Transverse colon (tissue), 4 donors: ENCODE measurements around the gene LAD1. TPM values are rescaled to one million over a fixed set of nuclear protein-coding genes. Genes with fewer than 3 reads are reported as not detected.
A peak's percentile ranks its signal among the peaks of the same experiment; 100 is the strongest.

ENCODE experiments used
- DNase-seq: peaks from one replicate; pipeline ENCODE4 v3.0.0-alpha.2; 2019
- H3K27ac ChIP-seq, 4 donors: fragments of 200-600 bp; sonication (generic); 2 replicates each; pipeline ENCODE4 v1.5.1; 2016 to 2018; ENCODE audit warnings: inconsistent platforms in 4 of 4
- H3K27me3 ChIP-seq: fragments of 200-600 bp; sonication (generic); 2 replicates; pipeline ENCODE4 v1.5.1; 2017; ENCODE audit warnings: inconsistent platforms
- H3K36me3 ChIP-seq, 4 donors: fragments of 200-600 bp; sonication (generic); 2 replicates each; pipeline ENCODE4 v1.5.1; 2017 to 2019; ENCODE audit warnings: inconsistent platforms in 4 of 4
- H3K4me1 ChIP-seq, 4 donors: fragments of 200-600 bp; sonication (generic); 2 replicates each; pipeline ENCODE4 v1.5.1; 2017 to 2020; ENCODE audit warnings: inconsistent platforms in 4 of 4
- H3K4me3 ChIP-seq, 4 donors: fragments of 200-600 bp; sonication (generic); 1 replicate in 1 of 4; 2 replicates in 3 of 4; pipeline versions ENCODE4 v1.5.1 to v1.6.1; 2017 to 2019; ENCODE audit warnings: inconsistent platforms in 4 of 4
- H3K9me3 ChIP-seq, 2 donors: fragments of 200-600 bp; sonication (generic); 2 replicates each; pipeline ENCODE4 v1.5.1; 2017 to 2019; ENCODE audit warnings: inconsistent platforms in 2 of 2
- CTCF ChIP-seq, 5 experiments: fragments of 200-600 bp in 3 of 5; fragments of 450-650 bp in 2 of 5; sonication (generic) in 3 of 5; IDR thresholded peaks; 1 replicate in 2 of 5; 2 replicates in 3 of 5; pipeline ENCODE4 v1.5.1; 2016 to 2017; ENCODE audit warnings: antibody characterized with exemption in 5 of 5, inconsistent platforms in 3 of 5, mild to moderate bottlenecking in 2 of 5, moderate library complexity in 1 of 5
- EP300 ChIP-seq: sonication (generic); formaldehyde crosslinking; IDR thresholded peaks from one replicate; pipeline ENCODE4 v1.6.1; 2017; ENCODE audit warnings: antibody characterized with exemption, low read depth
- POLR2A ChIP-seq: fragments of 450-650 bp; IDR thresholded peaks from one replicate; pipeline ENCODE4 v1.6.1; 2016; ENCODE audit warnings: antibody characterized with exemption, mild to moderate bottlenecking, moderate library complexity
- POLR2AphosphoS5 ChIP-seq, 3 donors: sonication (generic); formaldehyde crosslinking; IDR thresholded peaks; one replicate each; pipeline ENCODE4 v1.6.1; 2016; ENCODE audit warnings: antibody characterized with exemption in 3 of 3
- WGBS, 2 donors: methylation state at CpG; one replicate each; pipeline ENCODE4 v1.1.5; 2018; ENCODE audit warnings: low coverage in 1 of 2; 5-methylcytosine and 5-hydroxymethylcytosine counted together
- in situ Hi-C, 4 donors: fragments of 200-750 bp; cut with MboI; loops; one replicate each; pipeline versions ENCODE4 v1.15.0 to v1.15.1; 2017; ENCODE audit warnings: low sequenced_read_pairs in 3 of 4, low pct_ligation_motif_present in 1 of 4, low pct_unique_long_range_greater_than_20kb in 1 of 4
- intact Hi-C: fragments of 100-400 bp; cut with DNase I; formaldehyde crosslinking; loops from one replicate; pipeline ENCODE4 v1.15.1; 2023; ENCODE audit warnings: low total_unique reads
- total RNA-seq, 4 donors: library from RNA; depleted of rRNA; stranded (reverse); fragments of >200 nt; gene quantifications; one replicate each; pipeline ENCODE4 v1.1.0, GENCODE V29; 2016

LAD1 gene
- total RNA-seq, 4 donors from 2014 or later = 142 to 215 (median 177) TPM

DNA sequence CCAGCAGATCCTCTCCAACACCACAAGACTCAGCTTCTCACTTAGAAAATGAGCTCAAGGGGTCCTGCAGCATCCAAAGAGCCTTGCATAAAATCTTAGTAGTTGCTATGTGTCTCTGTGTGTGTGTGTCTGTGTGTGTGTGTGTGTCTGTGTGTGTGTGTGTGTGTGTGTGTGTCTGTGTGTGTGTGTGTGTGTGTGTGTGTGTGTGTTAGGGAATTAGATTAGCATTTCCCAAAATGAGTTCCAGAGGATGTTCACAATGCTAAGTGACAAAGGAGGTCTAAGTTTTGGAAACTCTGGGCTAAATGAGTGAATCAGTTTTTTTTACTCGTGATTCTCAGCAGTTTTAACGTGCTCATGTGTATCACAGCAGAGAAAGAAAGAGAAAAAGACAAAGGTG is 52.1 kb downstream of the LAD1 start:
- Histone ChIP-seq H3K36me3 (no peaks in the 10 kb centered on the region), H3K4me1 (no peaks in the 10 kb centered on the region), H3K27ac (no peak overlapping the region), H3K27me3 (peaks cover 20% of the 10 kb centered on the region), H3K9me3 (no peaks in the 10 kb centered on the region), H3K4me3 (no peak overlapping the region)
- DNase-seq = no peak
- 18 to 21% methylated on average over 2 of the region's 2 CpGs for WGBS, 2 donors
- TF ChIP-seq CTCF (IDR thresholded peaks at IDR 0.05) = no peak
- TF ChIP-seq POLR2A = no peak
- TF ChIP-seq POLR2AphosphoS5 (IDR thresholded peaks at IDR 0.05) = no peak
- no peak for TF ChIP-seq EP300
- intact Hi-C loops (no loop called here), in situ Hi-C loops (no loop called here)

DNA sequence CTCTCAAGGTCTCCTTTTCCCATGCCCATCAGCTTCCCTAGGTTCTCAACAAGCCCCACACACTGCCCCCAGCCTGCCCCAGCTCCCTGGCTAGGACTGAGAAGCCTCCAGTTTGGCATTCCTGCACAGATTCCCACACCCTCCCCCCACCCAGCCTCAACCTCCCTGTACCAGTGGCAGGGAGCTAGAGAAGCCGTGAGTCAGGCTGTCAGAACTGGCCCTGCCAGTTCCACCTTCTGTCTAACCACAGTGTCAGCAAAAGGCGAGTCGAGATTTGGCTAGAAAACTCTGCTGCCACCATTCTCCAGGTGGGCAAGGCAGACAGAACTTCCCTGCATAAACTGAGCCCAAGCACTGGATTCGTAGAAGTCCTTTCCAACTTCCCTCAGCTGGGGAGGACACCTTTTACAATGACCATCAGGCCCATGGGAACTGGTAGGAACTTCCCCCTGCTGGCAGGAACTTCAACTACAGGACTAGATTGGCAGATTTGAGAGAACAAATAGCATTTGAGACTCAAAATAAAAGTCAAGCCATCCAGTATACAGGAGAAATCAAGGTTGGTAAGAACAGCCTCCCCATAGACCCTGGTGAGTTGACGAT is 52.7 kb downstream of the LAD1 start:
- no peak overlapping the region for H3K27ac ChIP-seq
- intact Hi-C loops (no loop called here), in situ Hi-C loops (no loop called here)
- TF ChIP-seq EP300 (no peak), CTCF (IDR thresholded peaks at IDR 0.05) (peak; percentile 35 to 69 (median 56))
- H3K27me3 ChIP-seq = peaks cover 24% of the 10 kb centered on the region
- peak; percentile 47 for DNase-seq
- no peak overlapping the region for H3K4me3 ChIP-seq
- no peaks in the 10 kb centered on the region for H3K4me1 ChIP-seq
- no peaks in the 10 kb centered on the region for H3K9me3 ChIP-seq
- no peaks in the 10 kb centered on the region for H3K36me3 ChIP-seq
- WGBS, 2 donors = 41% methylated on average over 5 of the region's 5 CpGs; no CpG with 5 or more reads in 1 of the 2 donors

GRCh38 chr1:201345081-201345355 is 54.1 kb downstream of the LAD1 start:
- Histone ChIP-seq H3K27ac (no peak overlapping the region), H3K36me3 (no peaks in the 10 kb centered on the region), H3K4me1 (no peaks in the 10 kb centered on the region), H3K9me3 (no peaks in the 10 kb centered on the region), H3K27me3 (peaks cover 28% of the 10 kb centered on the region), H3K4me3 (no peak overlapping the region)
- DNase-seq = no peak
- TF ChIP-seq POLR2AphosphoS5 (IDR thresholded peaks at IDR 0.05) (no peak), EP300 (no peak), POLR2A (no peak), CTCF (IDR thresholded peaks at IDR 0.05) (no peak)
- in situ Hi-C loops = no loop called here
- 74 to 92% methylated on average over 3 to 5 of the region's 5 CpGs for WGBS, 2 donors
- intact Hi-C loops = no loop called here

- WGBS, 2 donors = 63 to 74% methylated on average over 4 to 7 of the region's 7 CpGs
Observed at GRCh38 chr1:201344206-201345080, 54.7 kb downstream of the LAD1 start.

More at GRCh38 chr1:201344206-201345080, 54.7 kb downstream of the LAD1 start:
- peaks cover 28% of the 10 kb centered on the region for H3K27me3 ChIP-seq
- in situ Hi-C loops = no loop called here
- no peaks in the 10 kb centered on the region for H3K36me3 ChIP-seq
- no peak overlapping the region for H3K4me3 ChIP-seq
- no peaks in the 10 kb centered on the region for H3K4me1 ChIP-seq
- intact Hi-C loops = no loop called here
- no peak overlapping the region for H3K27ac ChIP-seq
- H3K9me3 ChIP-seq = no peaks in the 10 kb centered on the region
- DNase-seq = no peak
- no peak for TF ChIP-seq POLR2AphosphoS5 (IDR thresholded peaks at IDR 0.05)
- TF ChIP-seq CTCF (IDR thresholded peaks at IDR 0.05) = no peak
- TF ChIP-seq POLR2A = no peak
- no peak for TF ChIP-seq EP300
